Prostate gland (tissue), 2 donors: Measurements from ENCODE around the gene ARHGAP35.

ENCODE experiments used
- CTCF ChIP-seq, 4 experiments: fragments of 200-600 bp in 2 of 4; fragments of 450-650 bp in 2 of 4; sonication (generic) in 2 of 4; IDR thresholded peaks; 1 replicate in 3 of 4; 2 replicates in 1 of 4; pipeline ENCODE4 v1.5.1; 2016 to 2019; ENCODE audit warnings: antibody characterized with exemption in 4 of 4, mild to moderate bottlenecking in 2 of 4, moderate library complexity in 2 of 4
- POLR2AphosphoS5 ChIP-seq: sonication (generic); formaldehyde crosslinking; IDR thresholded peaks from one replicate; pipeline ENCODE4 v1.6.1; 2017; ENCODE audit warnings: antibody characterized with exemption

- TF ChIP-seq POLR2AphosphoS5 = peak; percentile 32
- TF ChIP-seq CTCF (IDR thresholded peaks at IDR 0.05) = peak; percentile 75 to 93 (median 85)
Measured at GRCh38 chr19:46840498-46840942, 20.3 kb upstream of the ARHGAP35 start.
